ENCODE results near the gene PRKCD. TPM values are rescaled to one million over a fixed set of nuclear protein-coding genes. Genes with fewer than 3 reads are reported as not detected.
A peak's percentile ranks its signal among the peaks of the same experiment; 100 is the strongest.

Gene PRKCD
- total RNA-seq, 2 donors from 2014 or later, result 20.4 to 21.8 TPM

DNA sequence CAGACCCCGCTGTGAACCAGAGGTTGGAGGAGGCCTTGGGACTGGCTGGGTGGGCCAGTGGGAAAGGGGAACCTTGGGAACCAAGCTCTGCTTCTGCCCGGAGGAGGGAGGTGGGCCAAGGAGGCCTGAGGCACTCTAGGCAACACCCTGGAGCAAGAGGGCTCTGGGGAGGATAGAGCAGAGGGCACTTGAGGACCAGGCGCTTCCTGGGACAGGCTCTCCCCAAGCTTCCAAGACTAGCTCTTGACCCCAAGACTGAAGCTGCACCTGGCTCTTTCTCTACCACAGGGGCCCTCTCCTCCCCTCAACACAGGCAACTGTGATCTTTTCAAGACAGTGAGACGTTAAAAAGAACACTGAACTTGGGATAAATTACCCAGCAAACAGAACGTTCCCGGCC, 74.5 kb downstream of the PRKCD start:
- peaks cover 4% of the 10 kb centered on the region for H3K4me1 Mint-ChIP-seq
- ATAC-seq (replicated peaks), result no peak
- H3K36me3 Mint-ChIP-seq (ENCODE audit: low read depth), result peaks cover 87% of the 10 kb centered on the region
- no peaks in the 10 kb centered on the region for H3K27me3 Mint-ChIP-seq
- H3K27ac Mint-ChIP-seq, result no peak overlapping the region
- no peak overlapping the region for H3K4me3 Mint-ChIP-seq
- H3K9me3 Mint-ChIP-seq, result no peaks in the 10 kb centered on the region

DNA sequence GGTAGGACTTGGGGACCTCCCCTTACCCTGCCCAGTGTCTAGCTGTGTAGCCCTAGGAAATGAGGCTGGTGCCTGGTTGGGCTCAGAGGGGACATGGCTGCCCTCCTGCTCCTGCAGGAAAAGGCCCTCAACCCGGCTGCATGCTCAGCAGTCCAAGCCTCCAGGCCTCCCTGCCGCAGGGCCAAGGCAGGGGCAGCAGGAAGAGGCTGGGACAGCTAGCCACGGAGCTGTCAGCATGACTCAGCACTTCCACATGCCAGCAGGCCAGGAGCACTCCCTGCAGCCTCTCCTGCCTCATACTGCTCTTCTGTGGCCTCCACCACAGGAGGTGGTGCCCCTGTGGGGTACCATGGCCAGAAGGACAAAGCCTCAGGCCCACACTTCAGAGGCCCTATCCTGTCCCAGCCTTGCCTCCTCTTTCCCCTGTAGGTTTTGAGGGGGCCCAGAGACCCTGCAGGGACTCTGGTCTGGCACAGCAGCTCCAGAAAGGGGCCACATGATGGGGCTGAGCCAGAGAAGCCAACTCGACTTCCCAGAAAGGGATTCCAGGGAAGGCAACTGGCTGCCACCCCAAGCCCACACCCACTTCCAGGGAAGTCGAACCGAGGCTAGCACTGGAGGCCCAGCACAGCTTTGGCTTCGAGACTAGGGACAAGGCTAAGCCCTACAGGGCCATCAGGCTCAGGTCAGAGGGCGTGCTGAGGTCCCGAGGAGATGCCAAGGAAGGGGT, 75.3 kb downstream of the PRKCD start:
- Mint-ChIP-seq H3K4me1 (peaks cover 4% of the 10 kb centered on the region), H3K27me3 (no peaks in the 10 kb centered on the region), H3K9me3 (no peaks in the 10 kb centered on the region), H3K36me3 (ENCODE audit: low read depth) (peaks cover 89% of the 10 kb centered on the region), H3K27ac (peak overlapping the region; percentile 73), H3K4me3 (no peak overlapping the region)
- ATAC-seq (replicated peaks), result peak; percentile 66

DNA sequence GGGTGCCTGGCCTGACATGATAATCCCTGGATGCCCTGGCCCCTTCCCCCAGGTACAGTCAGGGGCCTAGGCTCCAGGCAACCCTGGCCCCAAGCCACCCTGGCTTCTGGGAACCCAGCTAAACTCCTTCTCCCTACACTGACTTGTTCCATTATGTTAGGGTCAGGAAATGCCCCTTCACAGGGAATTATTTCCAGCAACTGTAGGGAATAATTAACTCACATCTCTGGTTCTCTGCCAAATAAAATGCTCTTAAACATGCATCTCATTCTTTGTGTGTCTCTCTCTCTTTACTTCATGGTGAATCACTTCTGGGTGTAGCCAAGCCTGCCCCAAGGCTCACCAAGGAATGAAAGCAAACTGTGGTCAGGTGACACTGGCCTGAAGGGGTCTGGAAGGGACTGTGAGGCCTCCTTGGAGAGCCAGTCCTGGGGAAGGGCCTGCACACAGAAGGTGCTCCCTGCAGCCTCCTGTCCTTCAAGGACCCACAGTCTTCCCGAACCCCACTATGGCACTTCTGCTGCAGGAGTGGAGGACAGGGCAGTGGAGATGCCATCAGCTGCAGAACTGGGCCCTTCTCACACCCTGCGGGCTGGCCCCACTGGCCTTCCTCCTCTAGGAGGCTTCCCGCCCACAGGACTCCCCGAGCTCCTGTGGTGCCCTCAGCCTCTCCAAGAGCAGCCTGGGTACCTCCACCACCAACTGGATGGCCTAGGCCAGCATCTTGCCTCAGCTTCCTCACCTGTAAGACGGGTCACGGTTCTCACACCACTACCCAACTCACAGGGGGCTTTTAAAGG, 77.2 kb downstream of the PRKCD start:
- no peaks in the 10 kb centered on the region for H3K27me3 Mint-ChIP-seq
- H3K4me3 Mint-ChIP-seq, result no peak overlapping the region
- H3K4me1 Mint-ChIP-seq, result peaks cover 7% of the 10 kb centered on the region
- no peak for ATAC-seq (replicated peaks)
- no peaks in the 10 kb centered on the region for H3K9me3 Mint-ChIP-seq
- H3K36me3 Mint-ChIP-seq (ENCODE audit: low read depth), result peaks cover 85% of the 10 kb centered on the region
- peak overlapping the region; percentile 50 for H3K27ac Mint-ChIP-seq

DNA sequence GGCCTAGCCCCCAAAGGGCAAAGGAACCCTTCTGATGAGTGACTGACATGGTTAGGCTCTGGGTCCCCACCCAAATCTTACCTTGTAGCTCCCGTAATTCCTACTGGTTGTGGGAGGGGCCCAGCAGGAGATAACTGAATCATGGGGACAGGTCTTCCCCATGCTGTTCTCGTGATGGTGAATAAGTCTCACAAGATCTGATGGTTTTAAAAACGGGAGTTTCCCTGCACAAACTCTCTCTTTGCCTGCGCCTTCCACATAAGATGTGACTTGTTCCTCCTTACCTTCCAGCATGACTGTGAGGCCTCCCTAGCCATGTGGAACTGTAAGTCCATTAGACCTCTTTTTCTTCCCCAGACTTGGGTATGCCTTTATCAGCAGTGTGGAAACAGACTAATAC, 77.9 kb downstream of the PRKCD start:
- peaks cover 79% of the 10 kb centered on the region for H3K36me3 Mint-ChIP-seq (ENCODE audit: low read depth)
- H3K27ac Mint-ChIP-seq, result no peak overlapping the region
- peaks cover 4% of the 10 kb centered on the region for H3K4me1 Mint-ChIP-seq
- no peaks in the 10 kb centered on the region for H3K27me3 Mint-ChIP-seq
- no peak overlapping the region for H3K4me3 Mint-ChIP-seq
- no peak for ATAC-seq (replicated peaks)
- H3K9me3 Mint-ChIP-seq, result no peaks in the 10 kb centered on the region

DNA sequence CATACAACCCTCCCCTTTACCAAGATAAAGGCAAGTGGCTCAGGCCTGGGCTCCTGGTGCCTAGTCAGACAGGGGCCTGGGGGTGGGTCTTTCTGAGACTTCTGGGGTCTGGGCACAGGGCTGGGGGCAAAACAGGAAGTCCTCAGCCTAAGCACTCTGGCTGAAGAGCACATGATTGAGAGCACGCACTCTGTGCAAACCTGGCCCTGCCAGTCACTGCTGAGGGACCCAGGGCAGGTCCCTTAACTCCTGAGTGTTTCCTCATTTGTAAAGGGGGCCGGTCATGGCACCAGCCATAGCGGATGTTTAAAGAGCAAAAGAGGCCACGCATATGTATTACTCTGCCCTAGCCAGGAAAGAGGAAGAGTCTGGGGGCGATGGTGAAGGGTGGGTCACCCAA, 78.8 kb downstream of the PRKCD start:
- Mint-ChIP-seq H3K27ac (peak overlapping the region; percentile 52), H3K4me3 (no peak overlapping the region)

DNA sequence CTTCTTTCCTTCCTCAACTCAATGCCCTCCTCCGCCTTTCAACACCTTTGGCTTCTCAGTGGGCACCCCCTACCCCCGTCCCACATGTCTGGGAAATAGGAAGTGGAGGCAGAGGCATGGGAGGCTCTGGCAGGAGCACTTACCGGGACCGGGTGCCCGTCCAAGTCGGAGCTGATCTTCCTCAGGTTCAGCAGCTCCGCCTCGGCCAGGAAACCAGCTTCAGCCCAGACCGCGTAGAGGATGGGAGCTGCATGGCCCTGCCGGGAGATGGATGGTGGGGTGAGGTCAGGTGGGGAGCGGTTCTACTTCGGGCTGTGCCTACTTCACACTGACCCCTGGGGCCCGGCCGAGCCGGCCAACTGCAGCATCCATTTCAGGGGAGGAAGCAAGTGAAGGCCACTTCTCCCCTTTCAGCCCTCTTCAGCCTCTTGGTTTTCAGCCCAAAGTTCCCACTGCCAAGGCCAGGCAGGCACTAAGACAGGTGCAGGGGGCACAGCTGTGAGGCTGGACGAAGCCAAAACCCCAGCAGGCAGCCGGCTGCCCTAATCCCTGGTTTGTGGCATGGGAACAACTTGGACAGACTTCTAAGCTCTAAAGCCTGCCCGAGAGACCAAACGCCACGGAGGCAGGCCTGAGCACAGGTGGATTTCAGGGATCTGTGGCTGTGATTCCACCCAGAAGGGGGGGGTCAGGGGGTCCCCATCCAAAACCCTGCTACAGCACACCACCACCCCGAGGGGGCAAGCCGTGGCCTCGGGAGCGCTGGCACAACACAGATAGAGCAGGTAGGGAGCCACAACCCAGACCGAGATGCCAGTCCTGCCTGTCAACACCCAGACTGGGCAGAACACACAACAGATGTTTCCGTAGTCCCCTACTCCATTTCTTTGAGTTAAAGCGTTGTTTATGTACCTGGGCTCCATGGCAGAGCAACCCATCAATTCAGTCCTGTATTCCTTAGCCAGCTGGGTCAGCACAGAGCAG, 80.3 kb downstream of the PRKCD start:
- H3K36me3 Mint-ChIP-seq (ENCODE audit: low read depth), result peaks cover 73% of the 10 kb centered on the region
- H3K4me1 Mint-ChIP-seq, result peaks cover 4% of the 10 kb centered on the region
- no peak overlapping the region for H3K27ac Mint-ChIP-seq
- H3K27me3 Mint-ChIP-seq, result no peaks in the 10 kb centered on the region
- ATAC-seq (replicated peaks), result no peak
- H3K4me3 Mint-ChIP-seq, result no peak overlapping the region
- H3K9me3 Mint-ChIP-seq, result no peaks in the 10 kb centered on the region

More for the DNA sequence above, 78.8 kb downstream of the PRKCD start:
- peaks cover 70% of the 10 kb centered on the region for H3K36me3 Mint-ChIP-seq (ENCODE audit: low read depth)
- peaks cover 4% of the 10 kb centered on the region for H3K4me1 Mint-ChIP-seq
- H3K27me3 Mint-ChIP-seq, result no peaks in the 10 kb centered on the region
- ATAC-seq (replicated peaks), result no peak
- no peaks in the 10 kb centered on the region for H3K9me3 Mint-ChIP-seq

DNA sequence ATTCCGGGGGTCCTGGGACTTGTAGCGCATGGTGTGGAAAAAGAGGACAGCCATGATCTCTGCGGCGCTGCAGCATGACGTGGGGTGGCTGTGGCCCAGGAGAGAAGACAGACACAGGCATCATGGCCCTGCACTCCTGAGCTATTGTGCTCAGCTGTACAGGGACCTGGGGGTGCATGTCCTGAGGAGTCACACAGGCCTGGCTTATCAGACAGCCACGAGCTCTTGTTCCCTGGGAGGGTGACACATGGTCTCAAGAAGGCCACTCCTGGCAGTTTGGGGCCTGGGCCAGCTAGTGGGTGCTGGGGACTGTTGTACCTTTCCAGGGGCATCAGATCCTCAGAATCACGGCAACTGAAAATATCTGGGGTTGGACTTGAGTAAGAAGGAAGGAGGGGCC, 81.1 kb downstream of the PRKCD start:
- Mint-ChIP-seq H3K27ac (no peak overlapping the region), H3K27me3 (no peaks in the 10 kb centered on the region), H3K4me3 (no peak overlapping the region), H3K9me3 (no peaks in the 10 kb centered on the region), H3K36me3 (ENCODE audit: low read depth) (peaks cover 74% of the 10 kb centered on the region), H3K4me1 (peaks cover 4% of the 10 kb centered on the region)
- ATAC-seq (replicated peaks), result no peak

Other genes with a start within 250 kb of the PRKCD start
- 10 to 100 TPM; 26.1 to 29.9 TPM for gene SFMBT1, start 115.1 kb upstream of the PRKCD start, total RNA-seq
- 10 to 100 TPM; 24.6 to 42.0 TPM for gene RFT1, start 30.8 kb upstream of the PRKCD start, total RNA-seq
- 100 to 1,000 TPM; 150 to 296 TPM for gene TKT, start 94.8 kb downstream of the PRKCD start, total RNA-seq
- 10 to 100 TPM; 30.4 to 38.1 TPM for gene DCP1A, start 186.3 kb downstream of the PRKCD start, total RNA-seq